ENCODE data around the gene PRKN.

- TF ChIP-seq, protein P1, sequence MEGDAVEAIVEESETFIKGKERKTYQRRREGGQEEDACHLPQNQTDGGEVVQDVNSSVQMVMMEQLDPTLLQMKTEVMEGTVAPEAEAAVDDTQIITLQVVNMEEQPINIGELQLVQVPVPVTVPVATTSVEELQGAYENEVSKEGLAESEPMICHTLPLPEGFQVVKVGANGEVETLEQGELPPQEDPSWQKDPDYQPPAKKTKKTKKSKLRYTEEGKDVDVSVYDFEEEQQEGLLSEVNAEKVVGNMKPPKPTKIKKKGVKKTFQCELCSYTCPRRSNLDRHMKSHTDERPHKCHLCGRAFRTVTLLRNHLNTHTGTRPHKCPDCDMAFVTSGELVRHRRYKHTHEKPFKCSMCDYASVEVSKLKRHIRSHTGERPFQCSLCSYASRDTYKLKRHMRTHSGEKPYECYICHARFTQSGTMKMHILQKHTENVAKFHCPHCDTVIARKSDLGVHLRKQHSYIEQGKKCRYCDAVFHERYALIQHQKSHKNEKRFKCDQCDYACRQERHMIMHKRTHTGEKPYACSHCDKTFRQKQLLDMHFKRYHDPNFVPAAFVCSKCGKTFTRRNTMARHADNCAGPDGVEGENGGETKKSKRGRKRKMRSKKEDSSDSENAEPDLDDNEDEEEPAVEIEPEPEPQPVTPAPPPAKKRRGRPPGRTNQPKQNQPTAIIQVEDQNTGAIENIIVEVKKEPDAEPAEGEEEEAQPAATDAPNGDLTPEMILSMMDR (IDR thresholded peaks at IDR 0.05), result peak; percentile 58 to 93 (median 87)
- TF ChIP-seq POLR2A (IDR thresholded peaks at IDR 0.05), result no peak
Observed at GRCh38 chr6:161373905-161374451, 1353.6 kb downstream of the PRKN start.
